Thoracic aorta (tissue), 2 donors: ENCODE measurements around the gene SELENON. TPM values are rescaled to one million over a fixed set of nuclear protein-coding genes. Genes with fewer than 3 reads are reported as not detected.

Source experiments
- ATAC-seq: fragments of 150-250 bp; one replicate; pipeline ENCODE4 v1.8.0; 2017; ENCODE audit warnings: low read depth; ENCODE audit not compliant: insufficient number of reproducible peaks, low FRiP score
- DNase-seq: peaks from one replicate; pipeline ENCODE4 v3.0.0-alpha.2; 2020; ENCODE audit warnings: low spot score
- H3K27ac ChIP-seq, 2 donors: fragments of 200-600 bp; sonication (generic); 1 replicate in 1 of 2; 2 replicates in 1 of 2; pipeline ENCODE4 v1.5.1; 2016; ENCODE audit warnings: mild to moderate bottlenecking in 2 of 2, moderate library complexity in 2 of 2
- H3K27me3 ChIP-seq: fragments of 200-600 bp; sonication (generic); replicated peaks from 2 replicates; pipeline ENCODE4 v1.6.0; 2016; ENCODE audit warnings: mild to moderate bottlenecking; ENCODE audit not compliant: insufficient read depth
- H3K36me3 ChIP-seq: fragments of 200-600 bp; sonication (generic); one replicate; pipeline ENCODE4 v1.5.1; 2016
- H3K4me1 ChIP-seq, 2 donors: fragments of 200-600 bp; sonication (generic); 1 replicate in 1 of 2; 2 replicates in 1 of 2; pipeline versions ENCODE4 v1.5.1 to v1.6.0; 2016; ENCODE audit warnings: low read depth in 2 of 2, mild to moderate bottlenecking in 1 of 2; ENCODE audit not compliant: control insufficient read depth in 1 of 2
- H3K4me3 ChIP-seq: fragments of 200-600 bp; sonication (generic); 2 replicates; pipeline ENCODE4 v1.5.1; 2016; ENCODE audit warnings: mild to moderate bottlenecking
- H3K9me3 ChIP-seq: fragments of 200-600 bp; sonication (generic); 2 replicates; pipeline ENCODE4 v1.5.1; 2016
- CTCF ChIP-seq: fragments of 200-600 bp; sonication (generic); IDR thresholded peaks from one replicate; pipeline ENCODE4 v1.5.1; 2019; ENCODE audit warnings: antibody characterized with exemption
- total RNA-seq, 2 donors: library from RNA; depleted of rRNA; stranded (reverse); fragments of >200 nt; gene quantifications; one replicate each; pipeline versions ENCODE4 v1.1.0 to v1.2.3, GENCODE V29; 2016

The SELENON gene
- total RNA-seq, 2 donors from 2014 or later: 44.1 to 48.6 TPM

GRCh38 chr1:25792115-25792514, 7.9 kb upstream of the SELENON start:
- Histone ChIP-seq H3K36me3 (no peaks in the 10 kb centered on the region), H3K4me3 (no peak overlapping the region), H3K27ac (no peak overlapping the region), H3K9me3 (no peaks in the 10 kb centered on the region), H3K4me1 (peaks cover 2 to 20% of the 10 kb centered on the region in 2 donors), H3K27me3 (no peaks in the 10 kb centered on the region)
- TF ChIP-seq CTCF: no peak
- DNase-seq (no peak), ATAC-seq (no peak)

GRCh38 chr1:25793585-25794170, 6.3 kb upstream of the SELENON start:
- Histone ChIP-seq H3K27me3 (no peaks in the 10 kb centered on the region), H3K36me3 (no peaks in the 10 kb centered on the region), H3K27ac (no peak overlapping the region), H3K4me1 (peaks cover 0 to 9% of the 10 kb centered on the region in 2 donors), H3K4me3 (no peak overlapping the region), H3K9me3 (no peaks in the 10 kb centered on the region)
- TF ChIP-seq CTCF: no peak
- DNase-seq: no peak
- ATAC-seq: no peak

DNA sequence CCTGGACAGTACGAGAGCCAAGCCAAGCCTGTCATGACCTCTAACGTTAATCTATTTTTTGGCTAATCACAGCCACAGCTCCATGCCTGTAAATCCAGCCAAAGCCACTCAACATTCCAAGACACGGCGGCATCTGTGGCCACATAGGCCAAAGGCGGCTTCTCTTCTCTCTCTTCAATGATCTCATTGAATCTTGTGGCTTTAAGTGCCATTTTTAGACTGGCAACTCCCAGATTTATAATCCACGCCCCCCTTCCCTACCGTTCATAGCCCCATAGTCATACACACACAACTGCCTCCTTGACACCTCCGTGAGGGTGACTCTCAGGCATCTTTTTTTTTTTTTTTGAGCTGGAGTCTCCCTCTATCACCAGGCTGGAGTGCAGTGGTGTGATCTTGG, 5.7 kb upstream of the SELENON start:
- no peaks in the 10 kb centered on the region for H3K27me3 ChIP-seq
- DNase-seq (no peak), ATAC-seq (no peak)
- no peak for TF ChIP-seq CTCF
- H3K9me3 ChIP-seq: no peaks in the 10 kb centered on the region
- no peaks in the 10 kb centered on the region for H3K36me3 ChIP-seq
- no peak overlapping the region for H3K27ac ChIP-seq
- H3K4me3 ChIP-seq: no peak overlapping the region
- peaks cover under 1 to 14% of the 10 kb centered on the region in 2 donors for H3K4me1 ChIP-seq

- ATAC-seq (no peak), DNase-seq (no peak)
- no peaks in the 10 kb centered on the region for H3K27me3 ChIP-seq
These were observed 4.8 kb upstream of the SELENON start for GRCh38 chr1:25795211-25795610.

More at GRCh38 chr1:25795211-25795610, 4.8 kb upstream of the SELENON start:
- Histone ChIP-seq H3K9me3 (no peaks in the 10 kb centered on the region), H3K36me3 (no peaks in the 10 kb centered on the region), H3K27ac (no peak overlapping the region), H3K4me3 (no peak overlapping the region), H3K4me1 (peaks cover 5 to 18% of the 10 kb centered on the region in 2 donors)
- no peak for TF ChIP-seq CTCF
